Adrenal gland (tissue), 5 donors: ENCODE measurements around the gene CCL3.

ENCODE experiments used
- CTCF ChIP-seq, 6 experiments: fragments of 450-650 bp in 4 of 6; fragments of 200-600 bp in 2 of 6; sonication (generic) in 1 of 6; IDR thresholded peaks; 1 replicate in 5 of 6; 2 replicates in 1 of 6; pipeline versions ENCODE4 v1.5.1 to v1.8.0; 2016 to 2021; ENCODE audit warnings: antibody characterized with exemption in 6 of 6, mild to moderate bottlenecking in 2 of 6, moderate library complexity in 1 of 6
- POLR2A ChIP-seq, 2 donors: fragments of 450-650 bp; IDR thresholded peaks; one replicate each; pipeline ENCODE4 v1.6.1; 2017; ENCODE audit warnings: antibody characterized with exemption in 2 of 2, mild to moderate bottlenecking in 2 of 2, moderate library complexity in 1 of 2
- donor health status: DM: no; HTN: no; CAD: no.

- TF ChIP-seq CTCF (IDR thresholded peaks at IDR 0.05) (no peak), POLR2A (IDR thresholded peaks at IDR 0.05) (no peak)
These were observed 6.0 kb upstream of the CCL3 start for GRCh38 chr17:36095992-36096391.
